ENCODE data around the gene DSPP.
"Not testable (repeated sequence)": the region's sequence is repeated elsewhere in the genome, so short reads cannot be mapped to it uniquely, and the experiment has no call there.

DSPP gene

GRCh38 chr4:87608229-87608628 lies at the start of gene DSPP:
Gene DSPP, plus strand, starts transcription at chr4:87608529. Its CDS starts 2,380 bp downstream, at chr4:87610909.
- DNase-seq (ENCODE audit: low spot score): no peak

DNA sequence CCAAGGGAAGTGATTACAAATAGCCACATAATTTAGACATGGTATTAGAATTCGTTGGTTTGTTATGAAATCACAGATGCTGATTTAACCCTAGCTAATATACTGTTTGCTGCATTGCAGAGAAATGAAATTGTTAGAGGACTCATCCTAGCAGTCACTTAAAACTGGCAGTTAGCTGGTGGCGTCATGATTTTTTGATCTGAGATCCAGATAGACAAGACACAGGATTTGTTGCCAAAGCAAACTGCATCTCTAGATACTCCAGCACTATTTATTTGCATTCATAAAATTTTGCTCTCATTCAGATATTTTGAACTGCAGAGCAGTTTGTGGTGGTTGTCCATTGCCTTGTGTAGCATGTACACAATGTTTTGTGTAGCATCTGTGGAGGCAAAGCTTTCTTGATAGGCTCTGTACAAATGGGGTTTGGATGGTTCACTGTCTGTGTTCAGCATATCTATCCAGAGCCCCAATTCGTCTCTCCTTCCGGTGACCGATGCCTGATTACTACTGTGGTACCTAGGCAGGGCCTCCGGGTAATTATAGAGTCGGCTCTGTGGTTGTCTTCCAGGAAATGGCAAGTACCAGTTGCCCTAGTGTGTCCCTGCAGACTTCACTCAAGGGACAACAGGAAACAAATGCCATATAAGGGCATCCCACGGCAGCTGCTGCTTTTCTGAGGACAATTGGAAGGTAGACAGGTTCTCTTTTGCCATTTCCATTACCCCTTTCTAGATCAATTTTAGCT lies 49.1 kb upstream of the DSPP start:
- DNase-seq (ENCODE audit: low spot score): no peak

GRCh38 chr4:87560802-87561201 lies 47.5 kb upstream of the DSPP start:
- no peak for DNase-seq (ENCODE audit: low spot score)

GRCh38 chr4:87565746-87566145 lies 42.6 kb upstream of the DSPP start:
- no peak for DNase-seq (ENCODE audit: low spot score)

GRCh38 chr4:87566276-87566675 lies 42.1 kb upstream of the DSPP start:
- no peak for DNase-seq (ENCODE audit: low spot score)

DNA sequence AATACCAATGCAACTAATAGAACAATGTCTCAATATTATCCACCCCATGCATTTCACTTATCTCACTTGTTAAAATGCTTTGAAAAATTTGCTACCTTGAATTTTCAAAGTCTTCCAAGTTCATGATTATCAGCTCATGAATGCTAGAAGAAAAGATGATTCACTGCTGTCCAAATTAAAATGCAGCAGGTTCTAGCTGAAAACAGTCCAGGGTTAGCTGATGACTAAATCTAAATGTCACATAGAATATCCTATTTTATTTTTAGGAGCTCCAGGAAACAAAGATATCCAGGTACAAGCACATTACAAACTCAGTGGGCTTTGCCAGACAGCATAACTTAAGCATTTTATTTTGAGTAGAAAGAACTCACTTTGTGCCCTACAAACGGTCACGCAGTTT lies 41.1 kb upstream of the DSPP start:
- DNase-seq (ENCODE audit: low spot score): no peak

DNA sequence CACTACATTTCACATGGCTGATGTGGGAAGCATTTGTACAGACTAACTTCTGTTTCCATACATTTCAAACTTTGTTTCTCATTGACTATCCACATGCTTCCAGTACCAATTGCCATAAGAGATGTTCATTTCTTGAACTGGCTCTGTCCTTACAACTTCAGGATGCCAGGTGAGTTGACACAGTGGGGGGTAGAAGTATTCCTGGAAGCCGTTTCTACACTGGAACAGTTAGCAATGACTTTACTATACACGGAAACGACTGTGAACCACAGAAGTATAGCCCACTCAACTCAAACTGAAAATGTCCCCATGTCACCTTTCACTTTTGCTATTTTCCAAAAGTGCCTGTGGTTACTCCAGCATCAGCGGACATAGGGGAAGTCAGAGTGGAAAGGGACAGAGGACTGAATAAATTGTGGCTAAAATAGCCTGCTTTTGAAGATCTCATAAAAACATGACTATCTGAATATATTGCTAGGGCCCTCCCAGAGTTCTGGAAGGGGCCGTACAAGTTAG lies 38.0 kb upstream of the DSPP start:
- DNase-seq (ENCODE audit: low spot score): no peak

DNA sequence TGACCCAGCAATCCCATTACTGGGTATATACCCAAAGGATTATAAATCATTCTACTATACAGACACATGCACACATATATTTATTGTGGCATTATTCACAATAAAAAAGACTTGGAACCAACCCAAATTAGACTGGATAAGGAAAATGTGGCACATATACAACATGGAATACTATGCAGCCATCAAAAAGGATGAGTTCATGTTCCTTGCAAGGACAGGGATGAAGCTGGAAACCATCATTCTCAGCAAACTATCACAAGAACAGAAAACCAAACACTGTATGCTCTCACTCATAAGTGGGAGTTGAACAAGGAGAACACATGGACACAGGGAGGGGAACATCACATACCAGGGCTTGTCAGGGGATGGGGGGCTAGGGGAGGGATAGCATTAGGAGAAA lies 34.0 kb upstream of the DSPP start:
- not testable (repeated sequence) for DNase-seq (ENCODE audit: low spot score)

DNA sequence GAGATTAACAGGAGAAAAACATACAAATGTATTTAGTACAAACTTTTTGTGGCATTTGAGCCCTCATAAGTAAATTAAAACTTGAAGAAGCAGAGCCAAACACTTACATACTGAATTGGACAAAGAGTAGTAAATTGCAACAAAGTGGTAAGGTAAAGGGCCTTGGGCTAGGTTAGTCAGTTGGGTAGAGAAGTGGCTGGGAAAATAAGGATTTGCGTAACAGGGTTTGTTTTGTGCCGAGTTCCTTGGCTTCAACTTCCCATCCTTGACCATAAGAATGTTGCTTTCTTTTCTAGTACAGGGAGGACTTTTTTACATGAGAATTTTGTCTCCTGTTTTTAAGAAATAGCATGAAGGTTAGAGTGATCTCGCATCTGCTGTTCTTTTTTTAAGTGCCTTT lies 33.3 kb upstream of the DSPP start:
- DNase-seq (ENCODE audit: low spot score): no peak

DNA sequence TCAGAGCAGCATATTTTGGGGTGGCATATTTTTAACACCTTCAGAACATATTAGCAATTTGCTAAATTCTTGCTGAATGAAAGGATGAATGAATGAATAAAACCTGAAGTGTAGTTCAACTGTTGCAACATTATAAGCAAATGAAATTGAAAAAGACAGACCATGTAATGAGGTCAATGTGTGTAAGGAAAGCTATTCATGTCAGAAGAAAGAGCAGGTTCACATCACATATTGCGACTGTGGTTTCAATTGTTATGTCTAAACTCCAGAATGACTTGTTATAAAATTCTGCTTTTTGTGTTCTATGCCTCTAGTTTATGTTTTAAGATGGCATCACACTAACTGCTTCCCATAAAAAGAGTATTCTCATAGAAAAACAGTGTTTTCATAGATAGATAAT lies 32.9 kb upstream of the DSPP start:
- DNase-seq (ENCODE audit: low spot score): no peak

DNA sequence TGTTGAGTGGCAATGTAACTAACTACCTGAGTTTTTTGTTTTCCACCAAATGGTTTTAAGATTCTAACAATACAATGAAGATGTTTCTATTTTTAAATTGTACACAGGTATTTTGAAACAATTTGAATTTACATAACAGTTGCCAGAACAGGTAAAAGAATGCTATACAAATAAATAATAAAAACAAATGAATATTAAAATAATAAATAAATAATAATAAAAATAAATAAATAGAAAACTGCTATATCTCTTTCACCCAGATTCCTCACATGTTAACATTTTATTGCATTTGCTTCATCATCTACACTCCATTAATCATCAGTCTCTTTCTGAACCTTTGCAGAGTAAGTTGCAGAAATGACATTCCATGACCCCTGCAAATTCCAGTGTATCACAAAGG lies 32.3 kb upstream of the DSPP start:
- DNase-seq (ENCODE audit: low spot score): no peak

DNA sequence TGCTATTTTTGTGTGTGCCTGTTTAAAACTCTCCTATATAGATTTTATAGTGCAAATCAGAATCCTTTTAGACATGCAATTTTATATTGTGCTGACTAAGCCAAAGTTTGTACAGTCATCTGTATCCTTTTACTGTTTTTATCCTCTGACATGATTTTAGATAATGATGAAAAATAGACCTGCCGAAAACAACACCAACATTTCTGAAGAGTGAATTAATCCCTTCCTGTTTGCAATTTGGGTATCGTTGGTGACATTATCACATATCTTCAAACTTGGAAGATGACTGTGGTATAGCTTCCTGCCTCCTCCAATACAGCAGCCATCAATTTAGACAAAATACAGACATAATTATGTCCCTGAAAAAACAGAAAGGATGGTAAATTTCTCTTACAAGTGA lies 28.9 kb upstream of the DSPP start:
- no peak for DNase-seq (ENCODE audit: low spot score)

DNA sequence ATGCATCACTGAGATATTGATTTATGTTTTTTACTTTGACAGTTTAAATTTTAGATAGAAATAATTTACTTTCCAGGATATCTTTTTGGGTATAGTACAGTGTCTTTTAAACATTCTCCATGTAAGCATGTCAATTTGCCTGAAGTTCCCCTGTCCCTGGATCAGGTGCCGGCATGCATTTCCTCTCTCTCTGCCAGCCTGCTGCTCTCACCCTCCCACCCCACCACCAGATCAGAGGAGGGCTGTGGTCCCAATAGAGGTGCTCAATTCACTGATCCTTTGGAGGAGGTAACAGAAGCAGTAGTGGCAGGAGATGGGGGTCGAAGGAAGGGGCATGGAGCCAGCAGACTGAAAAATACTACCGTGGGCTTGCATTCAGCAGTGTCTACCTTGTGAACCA lies 28.3 kb upstream of the DSPP start:
- no peak for DNase-seq (ENCODE audit: low spot score)

- no peak for DNase-seq (ENCODE audit: low spot score)
Observed at GRCh38 chr4:87584222-87584908, 24.0 kb upstream of the DSPP start.

GRCh38 chr4:87589531-87589930 lies 18.8 kb upstream of the DSPP start:
- no peak for DNase-seq (ENCODE audit: low spot score)

DNA sequence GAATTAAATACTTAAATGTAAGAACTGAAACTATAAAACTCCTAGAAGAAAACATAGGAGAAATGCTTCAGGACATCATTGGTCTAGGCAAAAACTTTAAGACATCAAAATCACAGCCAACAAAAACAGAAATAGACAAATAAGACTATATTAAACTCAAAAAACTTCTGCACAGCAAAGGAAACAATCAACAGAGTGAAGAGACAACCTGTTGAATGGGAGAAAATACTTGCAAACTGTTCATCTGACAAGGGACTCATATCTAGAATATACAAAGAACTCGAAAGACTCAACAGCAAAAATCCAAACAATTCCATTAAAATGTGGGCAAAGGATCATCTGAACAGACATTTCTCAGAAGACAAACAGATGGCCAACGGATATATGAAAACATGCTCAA lies 16.2 kb upstream of the DSPP start:
- no peak for DNase-seq (ENCODE audit: low spot score)

DNA sequence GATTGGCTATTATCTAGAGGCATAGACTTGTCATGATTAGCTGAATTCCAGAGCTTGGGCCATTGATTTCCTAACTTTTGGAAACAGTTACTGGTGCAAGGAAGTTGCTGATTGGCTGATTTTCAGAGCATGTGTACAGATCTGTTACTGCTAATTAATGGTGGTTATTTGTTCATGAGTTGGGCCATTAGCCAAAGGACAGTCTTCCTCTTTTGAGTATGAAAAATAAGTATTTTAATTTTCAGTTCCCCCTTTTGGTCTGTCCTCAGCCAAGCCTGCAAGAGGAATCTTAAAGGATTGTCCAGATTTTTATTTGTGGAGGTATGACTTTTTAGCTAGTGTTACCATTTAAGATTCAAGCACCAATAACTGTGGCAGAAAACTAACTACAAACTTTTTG lies 7.0 kb upstream of the DSPP start:
- DNase-seq (ENCODE audit: low spot score): no peak

DNA sequence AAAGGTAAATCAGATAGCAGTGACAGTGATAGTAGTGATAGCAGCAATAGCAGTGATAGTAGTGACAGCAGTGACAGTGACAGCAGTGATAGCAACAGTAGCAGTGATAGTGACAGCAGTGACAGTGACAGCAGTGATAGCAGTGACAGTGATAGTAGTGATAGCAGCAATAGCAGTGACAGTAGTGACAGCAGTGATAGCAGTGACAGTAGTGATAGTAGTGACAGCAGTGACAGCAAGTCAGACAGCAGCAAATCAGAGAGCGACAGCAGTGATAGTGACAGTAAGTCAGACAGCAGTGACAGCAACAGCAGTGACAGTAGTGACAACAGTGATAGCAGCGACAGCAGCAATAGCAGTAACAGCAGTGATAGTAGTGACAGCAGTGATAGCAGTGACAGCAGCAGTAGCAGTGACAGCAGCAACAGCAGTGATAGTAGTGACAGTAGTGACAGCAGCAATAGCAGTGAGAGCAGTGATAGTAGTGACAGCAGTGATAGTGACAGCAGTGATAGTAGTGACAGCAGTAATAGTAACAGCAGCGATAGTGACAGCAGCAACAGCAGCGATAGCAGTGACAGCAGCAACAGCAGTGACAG lies 6.1 kb downstream of the DSPP start:
- DNase-seq (ENCODE audit: low spot score): no peak

DNA sequence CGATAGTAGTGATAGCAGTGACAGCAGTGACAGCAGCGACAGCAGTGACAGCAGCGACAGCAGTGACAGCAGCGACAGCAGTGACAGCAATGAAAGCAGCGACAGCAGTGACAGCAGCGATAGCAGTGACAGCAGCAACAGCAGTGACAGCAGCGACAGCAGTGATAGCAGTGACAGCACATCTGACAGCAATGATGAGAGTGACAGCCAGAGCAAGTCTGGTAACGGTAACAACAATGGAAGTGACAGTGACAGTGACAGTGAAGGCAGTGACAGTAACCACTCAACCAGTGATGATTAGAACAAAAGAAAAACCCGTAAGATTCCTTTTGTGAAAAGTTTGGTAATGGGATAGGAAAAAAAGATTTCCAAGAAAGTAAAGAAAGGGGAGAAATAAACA lies 7.9 kb downstream of the DSPP start:
- DNase-seq (ENCODE audit: low spot score): no peak

- DNase-seq (ENCODE audit: low spot score): no peak
Observed at GRCh38 chr4:87620086-87620485, 11.8 kb downstream of the DSPP start.

DNA sequence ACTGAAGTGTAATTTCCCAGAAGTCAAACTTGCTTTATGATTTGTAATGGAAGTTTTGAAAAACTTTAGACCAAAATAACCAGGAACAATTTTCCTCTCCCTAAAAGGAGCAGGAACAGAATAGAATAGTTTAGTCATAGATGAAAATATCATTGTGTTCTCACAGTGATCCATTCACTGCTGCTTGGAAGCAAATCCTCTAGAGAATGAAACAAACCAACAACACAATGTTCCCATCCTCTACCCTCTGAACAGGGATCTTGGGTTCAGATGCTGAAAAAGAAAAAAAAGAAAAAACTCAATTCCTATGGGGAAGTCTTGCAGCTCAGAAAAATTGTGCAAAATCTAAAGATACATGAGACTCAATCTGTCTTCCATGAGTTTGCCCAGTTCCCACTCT lies 12.2 kb downstream of the DSPP start:
- DNase-seq (ENCODE audit: low spot score): no peak

- DNase-seq (ENCODE audit: low spot score): no peak
Observed at GRCh38 chr4:87622303-87622702, 14.0 kb downstream of the DSPP start.

GRCh38 chr4:87624698-87625097 lies 16.4 kb downstream of the DSPP start:
- DNase-seq (ENCODE audit: low spot score): no peak

Data from kidney capillary endothelial cell (primary cell).